ENCODE measurements around the gene RAPSN. TPM values are rescaled to one million over a fixed set of nuclear protein-coding genes. Genes with fewer than 3 reads are reported as not detected.

The RAPSN gene
- not detected in 2 replicates for total RNA-seq (2014; rRNA removed; shearing (Covaris generic))

DNA sequence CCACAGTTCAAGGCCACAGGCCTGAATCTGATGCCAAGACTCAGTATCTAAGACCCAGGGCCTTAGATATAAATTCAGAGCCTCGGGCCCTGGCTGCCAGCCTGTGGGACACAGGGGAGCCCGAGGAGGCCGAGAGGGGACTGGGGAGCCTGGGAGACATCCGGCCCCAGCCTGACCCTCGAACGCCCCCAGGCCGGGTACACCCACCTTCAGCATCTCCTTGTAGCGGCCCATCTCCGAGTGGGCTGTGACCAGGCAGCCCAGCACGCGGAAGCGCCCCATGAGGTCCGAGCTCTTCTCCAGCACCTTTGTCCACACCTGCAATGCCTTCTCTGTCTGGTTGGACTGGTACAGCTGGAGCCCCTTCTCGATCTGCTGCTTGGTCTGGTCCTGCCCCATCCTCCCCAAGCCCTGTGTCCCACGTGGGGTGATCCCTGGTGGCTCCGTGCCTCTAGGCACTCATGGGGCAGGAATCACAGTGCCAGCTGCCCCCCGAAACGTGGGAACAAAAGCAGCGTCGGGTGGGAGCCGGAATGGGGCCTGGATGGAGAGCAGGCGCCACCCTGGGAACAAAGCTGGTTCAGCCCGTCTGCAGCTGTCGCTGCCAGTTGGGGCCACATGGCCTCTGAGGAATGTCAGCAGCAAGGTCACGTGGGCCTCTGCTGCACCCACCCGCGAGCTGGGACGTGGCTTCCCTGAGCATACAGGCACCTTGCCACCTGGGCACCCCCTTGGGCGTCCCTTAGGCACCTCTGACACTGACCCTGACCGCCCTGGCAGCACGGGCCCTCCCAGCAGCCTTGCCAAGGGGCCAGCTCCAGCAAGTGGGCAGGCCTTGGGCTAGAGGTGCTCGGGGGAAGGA is at the start of gene RAPSN:
Gene RAPSN (minus strand): TSS at position 571 of the 862 bp plus-strand sequence. CDS start 172 bp downstream, at position 399.
- no peak for DNase-seq (ENCODE audit: low read depth)

DNA sequence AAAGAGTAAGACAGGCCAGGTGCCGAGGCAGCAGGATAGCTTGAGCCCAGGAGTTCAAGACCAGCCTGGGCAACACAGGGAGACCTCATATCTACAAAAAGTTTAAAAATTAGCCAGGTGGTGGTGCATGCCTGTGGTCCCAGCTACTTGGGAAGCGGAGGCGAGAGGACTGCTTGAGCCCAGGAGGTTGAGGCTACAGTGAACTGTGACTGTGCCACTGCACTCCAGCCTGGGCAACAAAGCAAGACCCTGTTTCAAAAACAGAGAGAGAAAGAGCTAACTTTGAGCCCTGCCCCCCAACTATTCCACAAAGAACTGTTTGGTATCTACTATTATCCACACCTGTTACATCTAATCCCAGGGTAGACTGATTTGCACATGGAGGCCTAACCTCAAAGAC is 49.2 kb upstream of the RAPSN start:
- no peak for DNase-seq (ENCODE audit: low read depth)

DNA sequence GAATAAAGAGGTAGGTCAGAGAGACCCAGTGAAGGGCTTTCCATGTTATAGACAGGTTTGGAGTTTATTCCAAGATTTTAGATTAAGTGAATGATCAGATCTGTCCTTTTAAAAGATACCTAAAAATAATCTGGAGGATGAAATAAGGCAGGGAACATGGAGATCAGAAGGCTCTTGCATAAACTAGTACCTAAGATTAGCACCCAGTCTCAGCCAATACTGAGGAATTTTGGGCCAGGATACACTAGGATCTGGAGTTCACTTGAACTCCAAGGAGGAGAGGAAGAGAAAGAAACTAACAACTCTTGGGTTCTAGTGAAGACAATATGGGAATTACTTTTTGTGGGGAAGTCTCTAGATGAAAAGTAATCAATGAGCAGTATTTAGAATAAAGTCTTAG is 47.9 kb upstream of the RAPSN start:
- DNase-seq (ENCODE audit: low read depth): no peak

DNA sequence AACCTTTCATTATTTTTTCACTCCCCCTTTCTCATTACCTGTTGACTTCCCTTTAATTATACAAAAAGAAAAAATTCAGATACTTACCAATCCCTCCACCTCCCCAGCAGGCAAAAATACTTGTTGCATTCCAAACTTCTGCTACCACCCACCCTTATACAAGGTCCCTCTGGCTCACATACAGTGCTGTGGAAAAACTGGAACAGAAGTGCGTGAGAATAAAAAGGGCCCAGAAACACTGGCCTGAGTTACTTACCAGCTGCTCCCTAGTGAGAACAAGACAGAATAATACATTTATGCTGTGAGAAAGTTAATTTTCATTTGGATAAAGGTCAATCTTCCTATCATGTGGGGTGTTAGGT is 46.9 kb upstream of the RAPSN start:
- DNase-seq (ENCODE audit: low read depth): no peak

DNA sequence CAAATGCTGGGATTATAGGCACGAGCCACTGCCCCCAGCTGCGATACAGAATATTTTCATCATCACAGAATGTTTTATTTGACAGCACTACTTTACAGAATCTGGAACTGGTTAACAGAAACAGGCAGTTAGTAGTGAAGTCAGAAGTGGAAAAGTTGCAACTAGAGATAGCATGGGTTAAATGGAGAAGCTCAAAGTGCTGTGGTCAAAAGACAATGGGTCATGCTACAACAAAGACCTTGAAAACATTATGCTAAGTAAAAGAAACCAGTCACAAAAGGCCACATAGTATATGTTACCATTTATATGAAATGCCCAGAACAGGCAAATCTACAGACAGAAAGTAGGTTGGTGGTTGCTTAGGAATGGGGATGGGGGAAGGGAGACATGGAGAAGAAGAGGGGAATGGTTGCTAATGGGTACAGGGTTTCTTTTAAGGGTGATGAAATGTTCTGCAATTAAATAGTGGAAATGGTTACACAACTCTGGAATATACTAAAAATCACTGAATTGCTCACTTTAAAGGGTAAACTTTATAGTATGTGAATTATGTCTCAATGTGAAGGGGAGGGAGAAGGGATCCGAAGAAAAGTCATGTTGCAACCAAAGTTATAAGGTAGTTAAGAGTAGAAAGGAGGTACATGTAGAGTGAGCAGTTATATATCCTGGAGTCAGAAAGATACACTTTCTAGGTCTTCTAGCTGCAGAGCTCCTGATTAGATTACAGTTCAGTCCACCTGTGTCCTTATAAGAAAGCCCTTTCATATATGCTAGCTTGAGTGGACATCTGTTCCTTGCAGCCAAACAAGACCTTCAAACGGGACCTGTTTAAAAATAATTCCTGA is 46.3 kb upstream of the RAPSN start:
- DNase-seq (ENCODE audit: low read depth): no peak

DNA sequence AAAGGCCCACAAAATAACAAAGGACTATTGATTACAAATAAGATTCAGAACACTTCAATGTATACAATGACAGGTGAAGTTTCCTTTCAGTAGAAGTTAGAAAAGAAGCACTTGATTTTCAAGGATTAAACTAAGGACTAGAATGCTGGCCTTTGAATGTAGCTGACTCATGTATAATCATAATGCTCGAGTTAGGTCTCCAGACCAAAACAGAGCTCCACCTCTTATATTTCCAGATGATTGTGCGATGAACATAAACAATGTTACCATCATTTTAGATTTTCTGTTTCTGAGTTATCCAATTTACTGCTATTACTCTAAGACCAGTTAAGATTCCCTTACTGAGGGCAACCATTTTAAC is 40.4 kb upstream of the RAPSN start:
- DNase-seq (ENCODE audit: low read depth): no peak

DNA sequence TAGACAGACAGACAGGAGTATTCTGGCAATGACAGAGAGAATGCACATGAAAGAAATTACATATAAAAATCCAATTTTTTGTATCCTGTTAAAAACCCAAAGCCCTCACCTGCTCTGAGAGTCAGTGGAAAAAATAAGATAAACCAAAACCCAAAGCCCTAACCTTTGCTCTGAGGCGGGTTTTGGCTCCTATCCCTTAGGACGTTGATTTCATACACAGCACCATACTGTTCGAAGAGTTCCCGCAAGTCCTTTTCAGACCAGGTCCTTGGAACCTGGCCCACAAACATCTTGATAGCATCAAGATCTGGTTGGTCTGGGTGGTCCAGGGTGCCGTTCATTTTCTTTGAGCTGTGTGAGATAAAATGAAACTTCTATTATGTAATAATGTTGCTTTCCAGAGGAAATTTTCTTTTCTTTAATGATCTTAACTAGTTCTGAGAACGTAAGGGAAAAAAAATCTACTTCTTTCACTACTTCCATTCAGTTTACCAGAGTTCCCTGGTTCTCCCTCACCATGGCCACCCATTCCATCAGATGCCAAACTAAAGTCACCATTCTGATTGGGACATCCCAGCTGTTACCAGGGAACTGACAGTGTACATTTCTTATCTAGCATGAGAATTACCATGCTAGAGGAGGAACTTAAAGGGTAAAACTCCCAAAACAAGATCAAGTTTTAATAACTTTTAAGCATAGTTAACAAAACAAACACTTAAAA is 39.9 kb upstream of the RAPSN start:
- no peak for DNase-seq (ENCODE audit: low read depth)

DNA sequence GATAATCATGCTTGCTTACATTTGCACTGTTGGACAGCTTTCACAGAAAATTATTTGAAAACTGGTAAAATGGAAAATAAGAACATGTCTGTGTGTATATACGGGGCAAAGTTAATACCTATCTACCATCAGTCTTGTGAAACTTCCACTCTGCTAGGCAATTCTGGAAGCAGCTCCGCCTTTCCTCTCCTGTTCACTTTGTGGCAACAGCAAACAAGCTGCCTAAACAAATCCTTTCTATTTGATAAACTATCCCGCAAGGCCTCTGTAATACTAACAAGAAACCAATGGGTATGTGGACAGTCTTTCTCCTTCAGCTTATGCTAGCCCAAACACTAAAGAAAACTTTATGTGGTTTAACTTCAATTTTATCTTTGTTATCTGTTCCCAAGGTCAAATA is 39.2 kb upstream of the RAPSN start:
- no peak for DNase-seq (ENCODE audit: low read depth)

DNA sequence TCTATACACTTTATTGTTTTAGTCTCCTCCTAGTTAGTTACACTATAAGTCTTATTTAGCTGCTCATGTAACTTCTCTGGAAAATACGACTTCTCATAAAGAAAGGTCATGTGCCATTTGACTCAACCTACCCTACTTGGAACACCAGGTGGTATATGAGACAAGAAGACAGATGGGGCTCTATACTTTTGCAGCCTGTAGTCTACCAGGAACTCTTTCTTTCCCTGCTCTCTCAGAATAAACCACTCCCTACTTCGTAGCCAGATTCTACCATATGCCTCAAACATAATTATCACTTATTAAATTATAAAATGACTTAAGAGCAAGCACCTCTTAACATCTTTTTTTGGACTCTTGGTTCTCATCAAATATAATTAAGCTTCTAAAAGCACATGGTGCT is 38.5 kb upstream of the RAPSN start:
- DNase-seq (ENCODE audit: low read depth): no peak

DNA sequence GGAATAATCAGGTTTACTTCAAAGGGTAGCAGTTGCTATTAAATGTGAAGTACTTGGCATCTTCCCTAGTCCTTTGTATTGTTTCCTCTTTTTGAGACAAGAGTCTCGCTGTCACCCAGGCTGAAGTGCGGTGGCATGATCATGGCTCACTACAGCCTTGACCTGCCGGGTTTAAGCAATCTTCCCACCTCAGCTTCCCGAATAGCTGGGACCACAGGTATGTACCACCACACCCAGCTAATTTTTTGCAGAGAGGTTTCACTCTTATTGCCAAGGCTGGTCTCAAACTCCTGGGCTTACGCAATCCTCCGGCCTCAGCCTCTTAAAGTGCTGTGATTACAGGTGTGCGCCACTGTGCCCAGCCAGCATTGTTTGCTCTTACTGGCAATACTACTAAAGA is 36.2 kb upstream of the RAPSN start:
- DNase-seq (ENCODE audit: low read depth): no peak

DNA sequence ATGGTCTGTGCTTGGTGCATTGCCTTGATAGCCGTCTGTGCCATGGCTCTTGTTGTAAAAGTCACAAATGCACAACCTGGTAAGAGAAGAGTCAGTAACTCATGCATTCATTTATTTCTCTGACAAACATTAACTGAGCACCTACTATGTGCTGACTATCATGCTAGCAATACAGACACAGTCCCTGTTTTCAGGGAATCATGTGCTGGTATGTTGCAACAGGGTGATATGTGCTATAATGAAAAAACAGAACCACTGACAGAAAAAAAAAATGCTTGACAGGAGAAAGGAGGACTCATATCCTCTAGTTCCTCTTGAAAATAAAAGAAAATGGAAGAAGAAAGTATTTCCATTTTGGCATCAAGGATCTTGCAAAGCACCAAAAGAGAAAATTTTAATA is 34.5 kb upstream of the RAPSN start:
- no peak for DNase-seq (ENCODE audit: low read depth)

DNA sequence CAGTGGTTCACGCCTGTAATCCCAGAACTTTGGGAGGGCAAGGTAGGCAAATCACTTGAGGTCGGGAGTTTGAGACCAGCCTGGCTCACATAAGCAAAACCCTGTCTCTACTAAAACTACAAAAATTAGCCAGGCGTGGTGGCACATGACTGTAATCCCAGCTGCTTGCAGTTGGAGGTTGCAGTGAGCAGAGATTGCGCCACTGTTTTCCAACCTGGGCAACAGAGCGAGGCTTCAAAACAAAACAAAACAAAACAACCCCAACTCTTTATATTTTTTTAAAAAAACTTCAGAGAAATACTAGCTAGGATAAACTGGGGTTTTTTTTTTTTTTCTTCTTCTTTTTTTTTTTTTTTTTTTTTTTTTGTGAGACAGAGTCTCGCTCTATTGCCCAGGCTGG is 31.8 kb upstream of the RAPSN start:
- no peak for DNase-seq (ENCODE audit: low read depth)

DNA sequence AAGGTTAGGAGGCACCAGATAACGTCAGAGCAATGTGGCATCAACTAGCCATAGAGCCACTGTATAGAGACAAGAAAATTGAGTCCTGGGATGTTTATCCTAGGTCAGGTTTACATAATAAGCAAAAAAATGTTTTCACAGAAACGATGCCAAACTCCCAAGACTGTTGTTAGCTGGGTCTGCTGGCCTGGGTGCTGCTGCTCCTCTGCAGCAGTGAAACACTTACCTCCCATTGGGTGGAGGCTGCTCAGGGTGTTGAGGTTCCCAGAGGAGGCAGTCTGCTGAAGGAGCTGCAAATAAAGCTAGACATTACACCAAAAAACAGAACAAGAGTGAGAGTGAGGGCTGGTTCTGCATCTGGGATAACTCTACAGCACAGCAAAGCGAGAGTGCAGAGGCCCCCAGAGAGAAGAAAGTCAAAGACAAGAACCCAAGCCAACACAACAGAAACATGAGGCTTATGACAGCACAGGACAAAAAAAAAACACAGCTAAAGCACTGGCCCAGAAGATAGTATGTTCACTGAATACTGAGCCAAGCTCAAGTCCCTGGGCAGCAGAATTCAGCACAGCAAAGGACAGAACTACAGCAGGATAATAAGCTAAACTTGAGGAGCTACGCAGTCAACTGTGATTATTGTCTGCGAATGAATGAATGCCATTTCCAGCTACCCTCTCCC is 29.9 kb upstream of the RAPSN start:
- no peak for DNase-seq (ENCODE audit: low read depth)

DNA sequence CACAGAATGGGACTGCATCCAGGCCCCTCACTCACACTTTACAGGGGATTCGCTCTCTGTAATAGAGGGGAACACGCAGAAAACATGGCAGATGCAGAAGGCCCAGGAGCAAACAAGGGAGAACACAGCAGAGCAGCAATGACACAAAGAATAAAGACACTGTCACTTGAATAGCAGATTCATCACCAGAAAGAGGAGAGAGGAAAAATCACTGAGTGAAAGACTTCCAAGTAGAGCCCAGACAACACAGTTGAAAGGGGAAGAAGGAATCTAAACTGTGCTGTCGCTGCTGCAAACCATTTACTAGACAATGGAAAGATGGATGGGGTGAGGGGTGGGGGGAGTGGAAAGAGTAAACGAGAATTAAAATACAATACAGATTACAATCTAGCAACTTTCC is 28.8 kb upstream of the RAPSN start:
- no peak for DNase-seq (ENCODE audit: low read depth)

DNA sequence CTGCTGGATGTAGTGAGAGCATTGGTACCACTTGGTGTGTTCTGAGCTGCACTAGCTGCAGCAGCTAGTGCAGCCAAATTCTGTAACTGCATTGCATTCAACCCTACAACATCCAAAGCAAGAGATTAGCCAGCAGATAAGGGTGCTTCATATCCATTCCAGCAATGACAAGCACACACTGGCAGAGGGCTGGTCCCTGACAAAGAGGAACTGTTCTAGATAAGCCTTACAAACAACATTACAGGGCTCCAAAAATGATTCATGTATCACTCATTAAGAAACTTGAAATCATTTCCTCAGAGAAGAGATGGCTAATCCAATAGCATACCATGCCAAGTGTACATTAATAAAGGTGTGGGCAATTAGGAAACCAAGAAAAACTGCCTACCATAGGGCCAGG is 28.4 kb upstream of the RAPSN start:
- peak; percentile 12 for DNase-seq (ENCODE audit: low read depth)

DNA sequence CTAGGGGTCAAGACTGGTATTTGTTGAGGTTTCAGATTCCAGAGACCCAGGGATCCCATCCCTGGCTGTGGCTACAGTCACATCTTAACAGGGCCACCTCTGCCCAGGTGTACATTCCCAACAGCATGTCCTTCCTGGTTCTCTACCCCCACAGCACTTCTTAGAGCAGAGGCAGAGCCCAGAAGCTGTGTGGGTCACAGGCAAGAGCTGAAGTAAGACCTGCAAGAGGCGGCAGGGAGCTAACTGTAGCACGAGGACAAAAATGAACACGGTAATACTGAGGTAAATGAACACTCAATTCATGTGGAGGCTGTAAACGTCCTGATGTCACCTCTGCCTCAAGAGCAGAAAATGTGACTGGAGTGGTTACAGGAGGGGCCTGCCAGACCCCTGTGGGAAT is 21.7 kb upstream of the RAPSN start:
- DNase-seq (ENCODE audit: low read depth): no peak

DNA sequence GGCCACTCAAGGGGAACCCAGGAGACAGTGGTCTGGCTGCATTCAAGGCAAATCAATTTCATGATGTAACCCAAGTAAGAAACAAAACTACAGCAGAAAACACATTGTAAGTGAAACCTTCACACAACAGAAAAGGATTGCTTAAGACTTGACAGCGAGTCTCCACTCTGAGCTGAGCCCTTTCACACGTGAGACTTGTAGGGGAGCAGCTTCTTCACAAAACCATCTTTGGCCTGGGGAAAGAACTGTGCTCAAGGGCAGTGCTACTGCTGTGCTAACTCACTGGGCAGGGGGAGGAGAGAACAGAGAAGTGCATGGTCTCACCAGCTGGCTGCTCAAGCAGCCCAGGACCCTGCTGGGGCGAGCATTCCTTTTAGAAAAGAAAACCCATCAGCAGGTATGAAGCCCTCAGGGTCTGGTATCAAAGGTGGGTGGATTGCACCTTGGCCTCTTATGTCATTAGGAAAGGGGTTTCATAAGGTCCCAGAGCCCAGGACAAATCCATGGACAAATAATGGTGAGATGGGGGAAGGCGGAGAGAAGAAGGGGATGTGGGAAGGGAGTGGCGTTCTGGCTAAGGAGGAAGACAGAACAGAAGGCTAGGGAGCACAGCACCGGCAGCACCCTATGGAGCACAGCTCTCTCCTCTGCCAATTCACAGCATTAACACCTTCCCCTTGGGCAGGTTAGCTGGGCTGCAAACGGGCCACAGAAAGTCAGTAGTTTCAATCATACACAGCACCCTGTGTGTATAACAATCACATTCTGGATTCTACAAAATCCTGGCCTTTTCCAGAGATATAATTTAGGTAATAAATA is 20.6 kb upstream of the RAPSN start:
- no peak for DNase-seq (ENCODE audit: low read depth)

DNA sequence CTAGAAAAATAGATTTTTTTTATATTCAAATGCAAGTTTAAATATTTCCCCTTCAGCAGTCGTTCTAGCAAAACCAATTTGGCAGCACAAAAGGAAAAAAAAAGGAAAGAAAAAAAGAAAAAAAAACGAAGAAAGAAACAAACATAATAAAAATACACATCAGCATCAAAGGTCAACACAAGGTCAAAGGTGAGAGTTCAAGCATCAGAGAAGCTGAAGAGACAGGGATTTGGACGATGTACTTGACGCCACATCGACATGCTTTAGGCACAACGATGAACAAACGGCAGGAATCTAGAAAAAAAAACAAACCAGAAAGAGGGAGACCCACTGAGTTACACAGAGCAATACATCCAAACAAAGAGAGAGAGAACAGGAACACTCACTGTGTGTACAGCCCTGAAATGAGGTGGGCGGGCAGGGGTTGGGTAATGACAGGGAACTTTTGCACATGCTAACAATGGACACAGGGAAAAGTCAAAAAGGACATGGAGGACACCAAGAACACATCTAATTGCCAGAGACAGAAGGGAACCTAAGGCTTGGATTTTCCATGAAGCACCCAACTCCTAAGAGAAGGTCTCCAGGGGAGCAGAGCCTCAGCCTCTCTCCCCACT is 19.8 kb upstream of the RAPSN start:
- DNase-seq (ENCODE audit: low read depth): no peak

DNA sequence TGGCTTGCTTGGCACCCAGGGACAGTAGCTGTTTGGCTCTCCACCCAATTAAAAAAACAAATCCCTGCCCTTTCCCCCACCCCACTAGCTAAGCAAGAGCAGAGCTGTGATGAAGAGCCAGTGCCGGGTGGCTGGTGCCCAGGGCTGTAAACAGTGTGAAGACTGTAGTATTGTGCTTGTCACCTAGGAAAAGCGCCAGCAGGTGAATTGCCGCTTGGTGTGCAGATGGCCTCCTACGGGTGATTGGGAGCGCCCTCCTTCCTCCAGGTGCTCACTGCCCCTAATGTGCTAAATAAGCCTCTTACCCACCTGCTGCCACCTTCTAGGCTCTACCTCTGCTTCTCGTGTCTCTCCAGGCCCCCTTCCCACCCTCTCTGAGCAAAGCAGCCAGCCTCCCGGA is 18.4 kb upstream of the RAPSN start:
- DNase-seq (ENCODE audit: low read depth): no peak

DNA sequence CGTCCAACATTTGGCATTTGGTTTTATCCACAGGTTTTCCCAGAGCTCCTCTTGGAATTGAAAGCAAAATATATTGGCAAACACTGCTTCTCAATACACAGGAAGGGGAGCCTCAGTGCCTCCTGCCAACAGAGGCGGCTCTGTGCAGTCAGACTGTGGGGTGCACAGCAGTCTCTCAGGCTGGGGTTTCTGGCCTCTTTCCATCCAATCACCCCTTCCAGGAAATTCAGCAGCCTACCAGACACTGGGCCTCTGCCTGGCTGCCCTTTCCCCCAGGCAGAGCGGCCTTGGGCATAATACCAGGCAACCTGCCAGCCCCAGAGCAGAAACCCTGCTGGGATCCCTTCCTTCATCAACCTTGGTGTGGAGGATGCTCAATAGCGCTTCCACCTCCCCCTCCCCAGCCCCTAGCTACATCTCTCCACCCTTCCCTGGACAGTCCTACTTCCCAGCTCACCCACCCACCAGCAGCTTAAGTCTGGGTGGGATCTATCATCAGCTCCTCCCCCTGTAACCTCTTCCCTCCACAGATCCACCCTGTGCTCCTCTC is 17.8 kb upstream of the RAPSN start:
- DNase-seq (ENCODE audit: low read depth): peak; percentile 40

Measured in Daoy (cell line).